Activated T-cell treated with anti-CD3 and anti-CD28 coated beads for 4 hours (primary cell): ENCODE data around the gene CD72.
"Not testable (repeated sequence)": the region's sequence is repeated elsewhere in the genome, so short reads cannot be mapped to it uniquely, and the experiment has no call there.

ENCODE experiments used
- DNase-seq: peaks from one replicate; pipeline ENCODE4 v3.0.0-alpha.2; 2020

CD72 gene

DNA sequence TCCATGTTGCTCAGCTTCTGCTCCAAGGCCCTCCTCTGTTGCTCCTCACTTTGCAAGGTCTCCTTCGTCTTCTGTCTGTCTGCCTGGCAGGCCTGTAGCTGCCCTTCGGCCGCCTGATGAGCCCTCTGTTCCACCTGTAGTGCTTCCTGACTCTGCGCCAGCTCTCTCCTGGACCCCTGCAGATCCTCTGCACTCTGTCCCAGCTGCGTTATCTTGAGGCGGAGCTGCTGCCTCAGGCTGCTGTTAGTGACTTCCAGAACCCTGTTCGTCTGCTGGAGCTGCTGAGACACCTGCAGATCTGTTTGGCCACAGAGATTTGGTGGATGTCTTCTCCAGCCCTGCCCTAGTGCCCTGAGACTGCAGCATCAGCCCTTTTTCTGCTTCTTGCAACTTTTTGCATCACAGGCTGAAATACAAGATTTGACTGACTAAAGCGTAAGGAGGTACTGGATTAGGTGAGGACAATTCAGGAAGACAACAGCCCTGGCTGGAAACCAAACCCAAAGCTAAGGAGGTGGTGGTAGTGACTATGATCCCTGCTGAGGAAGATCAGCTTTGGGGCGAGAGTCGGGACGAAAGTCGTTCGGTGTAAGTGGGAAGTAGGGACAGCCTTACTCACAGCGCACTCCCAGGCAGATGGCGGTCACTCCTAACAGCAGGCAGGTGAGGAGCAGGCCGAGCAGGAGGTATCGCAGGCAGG lies 2.1 kb downstream of the CD72 start:
- no peak for DNase-seq

DNA sequence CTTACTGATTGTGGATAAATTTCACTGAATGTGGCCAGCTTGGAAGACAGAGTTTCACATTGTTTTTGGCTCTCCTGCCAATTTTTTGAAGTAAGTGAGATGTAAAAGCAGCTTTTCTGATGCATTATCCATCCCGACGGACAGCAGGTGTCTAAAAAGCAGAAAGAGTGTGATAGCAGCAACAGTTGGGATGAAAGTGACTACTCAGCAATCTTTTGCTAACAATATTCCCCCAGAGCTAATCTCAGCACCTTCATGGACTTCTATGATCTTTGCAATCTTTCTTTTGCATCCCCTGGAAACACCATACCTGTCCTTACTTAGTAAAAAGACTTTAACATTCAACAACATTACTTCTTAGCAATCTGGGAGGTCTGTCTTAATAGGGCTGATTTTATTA lies 5.4 kb downstream of the CD72 start:
- no peak for DNase-seq

GRCh38 chr9:35612066-35612465 lies 6.1 kb downstream of the CD72 start:
- DNase-seq, result not testable (repeated sequence)

GRCh38 chr9:35611230-35611797 lies 6.9 kb downstream of the CD72 start:
- peak; percentile 34 for DNase-seq

DNA sequence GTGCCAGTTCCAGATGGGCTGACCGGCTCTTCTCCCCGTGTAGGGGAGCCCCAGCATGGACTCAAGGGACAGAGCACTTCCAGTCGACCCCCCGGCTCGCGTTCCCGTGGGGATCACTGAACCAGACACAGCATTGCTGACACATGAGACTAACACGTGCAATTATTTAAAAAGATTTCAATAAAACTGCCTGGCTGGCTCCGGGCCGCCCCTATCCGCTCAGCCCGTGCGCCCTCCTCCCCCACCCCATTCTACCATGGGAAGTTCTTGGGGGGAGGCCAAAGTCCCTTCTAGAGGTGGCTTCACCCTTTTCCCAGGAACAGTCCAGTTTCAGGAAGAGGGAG lies 8.4 kb downstream of the CD72 start:
- no peak for DNase-seq

GRCh38 chr9:35609001-35609819 lies 9.0 kb downstream of the CD72 start:
- DNase-seq, result no peak

- DNase-seq, result no peak
These were observed 10.0 kb downstream of the CD72 start for GRCh38 chr9:35608221-35608620.

- no peak for DNase-seq
These were observed 11.5 kb downstream of the CD72 start for GRCh38 chr9:35606726-35607125.

DNA sequence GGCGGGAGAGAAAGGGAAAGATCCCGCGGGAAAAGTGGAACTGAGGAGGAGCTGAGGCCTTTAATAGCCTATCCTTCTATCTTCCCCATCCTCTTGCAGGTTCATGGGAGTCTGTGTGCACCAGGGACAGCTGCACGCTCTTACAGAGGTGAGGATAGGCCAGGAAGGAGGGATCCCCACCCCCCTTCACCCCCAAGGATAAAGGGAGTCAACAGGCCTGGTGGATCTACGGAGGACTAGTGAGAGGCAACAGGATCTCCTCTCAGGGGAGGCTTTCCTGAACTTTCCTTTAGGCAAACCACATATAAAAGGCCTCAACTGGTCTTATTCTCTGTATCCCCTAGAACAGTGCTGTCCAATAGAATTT lies 12.1 kb downstream of the CD72 start:
- DNase-seq, result no peak

DNA sequence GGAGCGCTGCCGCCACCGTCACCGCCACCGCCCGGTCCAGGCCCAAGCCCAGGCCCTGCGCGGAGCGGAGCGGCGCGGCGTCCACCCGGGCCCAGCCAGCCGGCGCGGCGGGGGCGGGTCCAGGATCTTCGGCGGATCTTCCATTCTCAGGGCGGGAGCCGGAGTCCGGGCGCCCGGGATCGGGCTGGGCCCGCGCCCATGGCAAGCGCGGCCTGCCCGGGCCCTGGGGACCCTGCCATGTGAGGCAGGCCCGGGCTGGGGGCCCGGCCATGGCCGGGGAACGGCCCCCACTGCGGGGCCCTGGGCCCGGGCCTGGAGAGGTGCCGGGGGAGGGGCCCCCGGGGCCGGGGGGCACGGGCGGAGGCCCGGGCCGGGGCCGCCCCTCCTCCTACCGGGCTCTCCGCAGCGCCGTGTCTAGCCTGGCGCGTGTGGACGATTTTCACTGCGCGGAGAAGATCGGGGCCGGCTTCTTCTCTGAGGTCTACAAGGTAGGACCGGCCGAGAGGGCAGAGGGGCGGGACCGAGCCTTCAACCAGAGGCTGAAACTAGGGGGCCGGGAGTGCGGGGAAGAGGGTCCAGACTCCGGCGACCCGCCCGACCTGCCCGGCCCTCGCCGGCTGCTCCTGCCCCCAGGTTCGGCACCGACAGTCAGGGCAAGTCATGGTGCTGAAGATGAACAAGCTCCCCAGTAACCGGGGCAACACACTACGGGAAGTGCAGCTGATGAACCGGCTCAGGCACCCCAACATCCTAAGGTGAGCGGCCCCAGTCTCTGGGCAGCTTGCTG lies 12.7 kb downstream of the CD72 start:
- no peak for DNase-seq

DNA sequence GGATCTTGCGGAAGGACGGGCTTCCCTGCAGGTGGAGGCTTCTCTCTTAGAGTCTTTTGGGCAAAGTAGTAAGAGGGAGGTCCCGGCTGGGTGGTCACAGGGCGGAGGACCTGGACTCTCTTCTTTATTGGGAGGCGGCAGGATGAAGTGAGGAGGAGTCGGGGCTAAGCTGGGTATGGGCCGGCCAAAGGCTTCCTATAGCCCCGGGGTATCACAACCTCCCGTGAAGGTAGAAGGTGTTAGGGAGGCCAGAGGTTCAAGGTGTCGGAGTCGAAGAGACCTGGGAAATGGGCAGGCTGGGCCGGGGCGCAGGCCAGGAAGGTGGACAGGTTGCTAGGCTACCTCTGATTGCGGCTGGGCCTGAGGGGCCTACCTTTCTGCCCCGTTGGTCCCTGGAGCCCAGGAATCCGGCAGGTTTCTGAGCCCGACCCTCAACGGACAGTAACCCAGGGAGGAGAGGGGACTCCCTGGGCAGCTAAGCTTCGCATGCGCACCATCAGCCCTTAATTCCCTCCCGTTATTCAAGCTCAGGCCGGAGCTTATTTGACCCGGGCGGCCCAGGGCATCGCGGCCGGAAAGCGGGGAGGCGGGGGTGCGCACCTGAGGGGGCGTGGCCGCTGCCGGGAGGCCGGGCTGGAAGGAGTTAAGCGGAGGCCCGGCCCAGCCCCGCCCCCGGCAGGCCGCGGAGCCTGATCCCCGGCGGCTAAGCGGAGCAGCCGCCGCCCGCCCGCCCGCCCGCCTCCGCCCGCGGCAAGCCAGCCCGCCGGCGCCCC lies 13.4 kb downstream of the CD72 start, which contains the start of gene TESK1:
Gene TESK1 (plus strand): TSS at position 685 of the 773 bp plus-strand sequence. CDS start 358 bp downstream, outside the sequence.
- peak; percentile 70 for DNase-seq

- DNase-seq, result peak; percentile 96
These were observed 14.1 kb downstream of the CD72 start for GRCh38 chr9:35603986-35604577.

DNA sequence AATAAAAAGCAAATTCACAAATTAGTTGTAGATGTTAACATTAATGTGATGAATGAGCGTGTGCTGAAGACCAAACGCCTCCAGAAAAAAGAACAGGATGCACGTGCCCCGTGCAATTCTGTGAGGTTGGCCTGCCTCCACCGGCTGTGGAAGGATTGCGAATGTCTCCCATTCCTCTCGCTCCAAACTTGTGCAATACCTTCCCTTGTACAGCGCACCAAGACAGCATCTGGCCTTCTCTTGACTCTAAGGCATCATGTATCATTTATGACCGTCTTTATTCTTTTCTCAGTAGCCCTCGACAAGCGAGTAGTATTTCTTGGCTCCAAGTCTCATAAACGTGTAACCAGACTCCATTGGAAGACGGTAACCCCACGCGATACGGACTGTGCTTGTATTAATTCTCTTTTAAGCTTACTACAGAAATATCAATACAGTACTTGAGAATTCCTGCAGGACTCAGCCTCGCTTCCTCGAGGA lies 14.7 kb downstream of the CD72 start:
- peak; percentile 27 for DNase-seq

- no peak for DNase-seq
These were observed 18.2 kb downstream of the CD72 start for GRCh38 chr9:35599763-35600604.

DNA sequence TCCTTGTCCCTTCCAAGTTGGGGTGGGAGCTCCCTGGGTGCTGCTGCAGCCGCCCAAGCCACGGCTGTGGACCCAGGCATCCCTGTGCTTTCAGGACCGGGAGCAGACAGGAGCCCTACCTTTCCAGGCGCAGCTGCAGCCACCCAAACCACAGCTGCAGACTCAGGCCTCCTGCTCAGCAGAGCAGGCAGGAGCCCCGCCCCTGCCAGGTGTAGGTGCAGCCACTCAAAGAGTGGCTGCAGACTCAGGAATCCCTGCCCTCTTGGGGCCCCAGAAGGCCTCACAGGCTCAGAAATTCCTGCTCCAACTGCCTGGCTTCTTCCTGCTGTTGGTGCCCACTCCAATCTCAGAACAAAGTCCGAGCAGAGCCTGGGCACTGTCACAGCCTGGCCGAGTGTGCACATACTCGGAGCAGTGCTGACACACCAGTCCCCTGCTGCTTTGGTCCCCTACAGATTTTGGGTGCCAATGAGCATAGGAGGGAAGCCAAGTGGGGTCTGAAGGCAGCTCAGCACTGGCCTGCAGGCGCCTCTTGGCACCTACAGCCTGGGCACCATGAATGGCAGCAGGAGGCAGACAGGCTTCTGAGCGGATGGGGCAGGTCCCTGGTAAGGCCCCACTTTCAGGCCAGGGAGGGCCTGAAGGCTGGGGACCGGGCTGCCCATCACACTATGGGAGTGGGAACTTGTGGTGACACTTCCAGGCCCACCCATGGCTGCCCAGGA lies 19.2 kb downstream of the CD72 start:
- no peak for DNase-seq

DNA sequence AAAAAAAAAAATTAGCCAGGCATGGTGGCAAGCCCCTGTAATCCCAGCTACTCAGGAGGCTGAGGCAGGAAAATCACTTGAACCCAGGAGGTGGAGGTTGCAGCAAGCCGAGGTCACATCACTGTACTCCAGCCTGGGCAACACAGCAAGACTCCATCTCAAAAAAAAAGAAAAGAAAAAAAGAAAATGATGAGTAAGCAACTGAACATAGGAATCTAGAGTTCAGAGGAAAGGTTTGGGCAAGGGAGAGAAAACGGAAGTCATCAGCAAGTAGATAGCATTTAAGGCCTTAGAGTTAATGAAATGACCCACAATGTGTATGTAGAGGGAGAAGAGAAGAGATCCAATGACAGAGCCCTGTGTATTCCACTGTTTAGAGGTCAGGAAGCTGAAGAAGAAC lies 21.3 kb downstream of the CD72 start:
- DNase-seq, result not testable (repeated sequence)

GRCh38 chr9:35594471-35594870 lies 23.7 kb downstream of the CD72 start:
- no peak for DNase-seq

GRCh38 chr9:35593581-35593980 lies 24.6 kb downstream of the CD72 start:
- DNase-seq, result no peak

DNA sequence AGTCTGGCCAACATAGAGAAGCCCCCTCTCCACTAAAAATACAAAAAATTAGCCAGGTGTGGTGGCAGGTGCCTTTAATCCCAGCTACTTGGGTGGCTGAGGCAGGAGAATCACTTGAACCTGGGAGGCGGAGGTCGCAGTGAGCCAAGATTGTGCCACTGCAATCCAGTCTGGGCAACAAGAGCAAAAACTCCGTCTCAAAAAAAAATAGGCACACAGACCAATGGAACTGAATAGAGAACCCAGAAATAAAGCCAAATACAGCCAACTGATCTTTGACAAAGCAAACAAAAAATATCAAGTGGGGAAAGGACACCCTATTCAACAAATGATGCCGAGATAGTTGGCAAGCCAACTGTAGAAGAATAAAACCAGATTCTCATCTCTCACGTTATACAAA lies 29.7 kb downstream of the CD72 start:
- not testable (repeated sequence) for DNase-seq

GRCh38 chr9:35584681-35585080 lies 33.5 kb downstream of the CD72 start:
- DNase-seq, result not testable (repeated sequence)
